ENCODE results near the gene PGGT1B.

The PGGT1B gene

GRCh38 chr5:115179030-115179393 is 83.7 kb downstream of the PGGT1B start:
- Mint-ChIP-seq H3K27me3 (peaks cover 75% of the 10 kb centered on the region), H3K27ac (no peak overlapping the region), H3K4me1 (peaks cover 20% of the 10 kb centered on the region), H3K4me3 (peak overlapping the region; percentile 88 to 96), H3K9me3 (no peaks in the 10 kb centered on the region)
- peak; percentile 31 for ATAC-seq
- no peak for DNase-seq

- peaks cover 14 to 16% of the 10 kb centered on the region in 2 donors for H3K9me3 Mint-ChIP-seq
- peak overlapping the region; percentile 86 to 87 for H3K4me3 Mint-ChIP-seq
- DNase-seq = no peak
- H3K27me3 Mint-ChIP-seq = peaks cover 76% of the 10 kb centered on the region
- no peak for ATAC-seq
- peak overlapping the region in 1 of 2 donors; percentile 74 for H3K27ac Mint-ChIP-seq
- peaks cover 14% of the 10 kb centered on the region for H3K4me1 Mint-ChIP-seq
These were observed 91.7 kb downstream of the PGGT1B start for GRCh38 chr5:115170929-115171510.

- peak; percentile 25 to 40 for DNase-seq
- H3K4me3 Mint-ChIP-seq = peak overlapping the region; percentile 86 to 87
- H3K9me3 Mint-ChIP-seq = peaks cover 14 to 16% of the 10 kb centered on the region in 2 donors
- peak overlapping the region in 1 of 2 donors; percentile 74 for H3K27ac Mint-ChIP-seq
- H3K27me3 Mint-ChIP-seq = peaks cover 82% of the 10 kb centered on the region
- H3K4me1 Mint-ChIP-seq = peaks cover 14% of the 10 kb centered on the region
- peak; percentile 74 for ATAC-seq
These were observed 92.3 kb downstream of the PGGT1B start for GRCh38 chr5:115170134-115170928.

GRCh38 chr5:115169487-115170133 is 93.1 kb downstream of the PGGT1B start, which contains the start of gene TRIM36:
TSS of gene TRIM36 (minus strand) at chr5:115169908. CDS start at chr5:115169634, 274 bp downstream.
- Mint-ChIP-seq H3K4me1 (peaks cover 14% of the 10 kb centered on the region), H3K27me3 (peaks cover 86% of the 10 kb centered on the region), H3K4me3 (peak within 1 kb of the TSS; percentile 86 to 87), H3K27ac (peak within 1 kb of the TSS in 1 of 2 donors; percentile 74), H3K9me3 (peaks cover 18 to 20% of the 10 kb centered on the region in 2 donors)
- DNase-seq (peak; percentile 92 to 93), ATAC-seq (peak; percentile 96)

- DNase-seq (no peak), ATAC-seq (no peak)
- Mint-ChIP-seq H3K9me3 (peaks cover 22 to 25% of the 10 kb centered on the region in 2 donors), H3K4me1 (peaks cover 14% of the 10 kb centered on the region), H3K27ac (no peak overlapping the region), H3K27me3 (peaks cover 84% of the 10 kb centered on the region), H3K4me3 (peak overlapping the region; percentile 86 to 87)
These were observed 93.7 kb downstream of the PGGT1B start for GRCh38 chr5:115168829-115169486.

GRCh38 chr5:115166744-115167393 is 95.8 kb downstream of the PGGT1B start:
- no peak overlapping the region for H3K27ac Mint-ChIP-seq
- peaks cover 22 to 25% of the 10 kb centered on the region in 2 donors for H3K9me3 Mint-ChIP-seq
- no peak for ATAC-seq
- H3K4me3 Mint-ChIP-seq = no peak overlapping the region
- peaks cover 72% of the 10 kb centered on the region for H3K27me3 Mint-ChIP-seq
- no peak for DNase-seq
- H3K4me1 Mint-ChIP-seq = peaks cover 14% of the 10 kb centered on the region

GRCh38 chr5:115165790-115166189 is 96.9 kb downstream of the PGGT1B start:
- no peak overlapping the region for H3K27ac Mint-ChIP-seq
- ATAC-seq (no peak), DNase-seq (no peak)
- H3K4me3 Mint-ChIP-seq = no peak overlapping the region
- H3K27me3 Mint-ChIP-seq = peaks cover 74% of the 10 kb centered on the region
- H3K4me1 Mint-ChIP-seq = peaks cover 9% of the 10 kb centered on the region
- peaks cover 22 to 25% of the 10 kb centered on the region in 2 donors for H3K9me3 Mint-ChIP-seq

- no peak overlapping the region for H3K27ac Mint-ChIP-seq
- no peaks in the 10 kb centered on the region for H3K4me1 Mint-ChIP-seq
- H3K27me3 Mint-ChIP-seq = peaks cover 61% of the 10 kb centered on the region
- no peak for ATAC-seq
- DNase-seq = no peak
- no peak overlapping the region for H3K4me3 Mint-ChIP-seq
- peaks cover 6 to 12% of the 10 kb centered on the region in 2 donors for H3K9me3 Mint-ChIP-seq
These were observed 101.7 kb downstream of the PGGT1B start for GRCh38 chr5:115160975-115161475.

Measured in stimulated activated naive CD8-positive, alpha-beta T cell treated with anti-CD3 and anti-CD28 coated beads, Interleukin-15, amount 100 ng/mL, for 72 hours (primary cell).